KMS-11 (cell line): Measurements from ENCODE around the gene DNAJC12.

Experiments
- H2AFZ ChIP-seq: fragments of 200-600 bp; sonication (generic); 2 replicates; pipeline ENCODE4 v1.6.1; 2016; ENCODE audit warnings: antibody characterized with exemption, mixed run types, low read depth
- H3K27ac ChIP-seq: fragments of 200-600 bp; sonication (generic); 2 replicates; pipeline ENCODE4 v1.6.1; 2016; ENCODE audit warnings: mild to moderate bottlenecking, mixed run types
- H3K27me3 ChIP-seq: fragments of 200-600 bp; sonication (generic); 2 replicates; pipeline ENCODE4 v1.6.1; 2017; ENCODE audit warnings: mild to moderate bottlenecking, low read depth, mixed run types, moderate library complexity; ENCODE audit not compliant: insufficient read depth
- H3K36me3 ChIP-seq: fragments of 200-600 bp; sonication (generic); 2 replicates; pipeline ENCODE4 v1.6.1; 2017; ENCODE audit warnings: mild to moderate bottlenecking, mixed run types; ENCODE audit not compliant: insufficient read depth
- H3K4me1 ChIP-seq: fragments of 200-600 bp; sonication (generic); 2 replicates; pipeline ENCODE4 v1.6.1; 2016; ENCODE audit warnings: mild to moderate bottlenecking, low read depth, mixed run types; ENCODE audit not compliant: poor library complexity, severe bottlenecking
- H3K4me2 ChIP-seq: fragments of 200-600 bp; sonication (generic); 2 replicates; pipeline ENCODE4 v1.7.0; 2016; ENCODE audit warnings: mild to moderate bottlenecking, mixed run types
- H3K4me3 ChIP-seq: fragments of 200-600 bp; sonication (generic); IDR thresholded peaks from 2 replicates; pipeline ENCODE4 v1.6.1; 2017; ENCODE audit warnings: low read depth, low read length, mixed read lengths; ENCODE audit not compliant: insufficient read depth
- H3K79me2 ChIP-seq: fragments of 200-600 bp; sonication (generic); 2 replicates; pipeline ENCODE4 v1.6.1; 2016; ENCODE audit warnings: low read depth, mixed run types; ENCODE audit not compliant: insufficient read depth
- H3K9ac ChIP-seq: fragments of 200-600 bp; sonication (generic); 2 replicates; pipeline ENCODE4 v1.6.1; 2016; ENCODE audit warnings: mild to moderate bottlenecking, mixed run types
- H4K20me1 ChIP-seq: fragments of 200-600 bp; sonication (generic); 2 replicates; pipeline ENCODE4 v1.6.1; 2016; ENCODE audit warnings: mild to moderate bottlenecking, mixed run types; ENCODE audit not compliant: insufficient read depth
- TF ChIP-seq, protein P1 (sequence below): fragments of 200-600 bp; sonication (generic); conservative IDR thresholded peaks from 2 replicates; pipeline ENCODE4 v1.6.1; 2017; ENCODE audit warnings: low read depth, mild to moderate bottlenecking, antibody characterized with exemption, low read length, moderate library complexity, mixed read lengths

The DNAJC12 gene

GRCh38 chr10:67789769-67790168, 48.2 kb downstream of the DNAJC12 start:
- Histone ChIP-seq H4K20me1 (no peaks in the 10 kb centered on the region), H3K4me2 (no peak overlapping the region), H3K27me3 (no peaks in the 10 kb centered on the region), H3K9ac (no peak overlapping the region), H2AFZ (no peak overlapping the region), H3K27ac (no peak overlapping the region), H3K36me3 (no peaks in the 10 kb centered on the region), H3K79me2 (no peaks in the 10 kb centered on the region), H3K4me1 (peaks cover 11% of the 10 kb centered on the region), H3K4me3 (no peak overlapping the region)
- TF ChIP-seq, protein P1, sequence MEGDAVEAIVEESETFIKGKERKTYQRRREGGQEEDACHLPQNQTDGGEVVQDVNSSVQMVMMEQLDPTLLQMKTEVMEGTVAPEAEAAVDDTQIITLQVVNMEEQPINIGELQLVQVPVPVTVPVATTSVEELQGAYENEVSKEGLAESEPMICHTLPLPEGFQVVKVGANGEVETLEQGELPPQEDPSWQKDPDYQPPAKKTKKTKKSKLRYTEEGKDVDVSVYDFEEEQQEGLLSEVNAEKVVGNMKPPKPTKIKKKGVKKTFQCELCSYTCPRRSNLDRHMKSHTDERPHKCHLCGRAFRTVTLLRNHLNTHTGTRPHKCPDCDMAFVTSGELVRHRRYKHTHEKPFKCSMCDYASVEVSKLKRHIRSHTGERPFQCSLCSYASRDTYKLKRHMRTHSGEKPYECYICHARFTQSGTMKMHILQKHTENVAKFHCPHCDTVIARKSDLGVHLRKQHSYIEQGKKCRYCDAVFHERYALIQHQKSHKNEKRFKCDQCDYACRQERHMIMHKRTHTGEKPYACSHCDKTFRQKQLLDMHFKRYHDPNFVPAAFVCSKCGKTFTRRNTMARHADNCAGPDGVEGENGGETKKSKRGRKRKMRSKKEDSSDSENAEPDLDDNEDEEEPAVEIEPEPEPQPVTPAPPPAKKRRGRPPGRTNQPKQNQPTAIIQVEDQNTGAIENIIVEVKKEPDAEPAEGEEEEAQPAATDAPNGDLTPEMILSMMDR: no peak

DNA sequence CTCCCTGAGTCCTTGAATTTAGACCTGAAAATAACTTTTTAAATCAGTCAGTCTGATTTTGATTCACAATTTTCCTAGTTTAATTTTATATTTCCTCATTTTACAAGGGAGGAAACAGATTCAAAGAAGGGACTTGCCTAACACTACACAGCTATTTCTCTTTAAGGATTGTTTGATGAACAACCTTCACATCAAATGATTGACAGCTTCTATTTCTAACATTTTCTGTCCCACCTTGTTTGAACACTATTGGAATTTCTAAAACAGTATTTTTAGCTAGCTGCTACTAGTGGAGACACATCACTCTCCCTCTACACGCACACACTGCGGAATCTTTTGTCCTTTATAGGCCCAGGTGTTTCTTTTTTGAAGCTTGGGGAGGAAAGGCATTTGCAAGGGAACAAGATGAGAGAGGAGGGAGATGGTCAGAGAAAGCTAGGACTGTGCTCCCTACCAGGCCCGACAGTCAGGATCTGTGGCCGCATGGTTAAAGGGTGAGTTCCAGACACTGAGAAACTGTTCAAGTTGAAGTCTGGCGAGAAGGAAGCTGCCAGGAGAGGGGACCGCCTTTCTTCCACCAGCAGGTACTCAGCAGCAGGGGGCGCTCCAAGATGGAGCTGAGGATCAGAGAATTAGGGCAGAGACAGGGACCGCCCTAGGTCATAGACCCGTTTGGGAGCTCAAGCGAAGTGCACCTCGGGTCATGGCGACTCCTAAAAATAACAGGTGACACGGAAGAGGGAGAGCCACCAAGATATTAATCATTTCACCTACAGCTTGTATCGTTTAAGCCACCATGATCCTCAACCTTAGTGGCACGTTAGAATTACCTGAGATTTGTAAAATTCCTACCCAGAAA, 49.7 kb downstream of the DNAJC12 start:
- Histone ChIP-seq H3K79me2 (no peaks in the 10 kb centered on the region), H3K27me3 (no peaks in the 10 kb centered on the region), H2AFZ (no peak overlapping the region), H3K4me2 (no peak overlapping the region), H3K9ac (no peak overlapping the region), H3K36me3 (no peaks in the 10 kb centered on the region), H3K27ac (no peak overlapping the region), H3K4me1 (peaks cover 11% of the 10 kb centered on the region), H4K20me1 (no peaks in the 10 kb centered on the region), H3K4me3 (no peak overlapping the region)
- TF ChIP-seq, protein P1: peak; percentile 61

- H3K9ac ChIP-seq: no peak overlapping the region
- TF ChIP-seq, protein P1: no peak
- no peaks in the 10 kb centered on the region for H3K4me1 ChIP-seq
- H3K79me2 ChIP-seq: no peaks in the 10 kb centered on the region
- no peak overlapping the region for H3K27ac ChIP-seq
- H3K27me3 ChIP-seq: no peaks in the 10 kb centered on the region
- no peak overlapping the region for H3K4me3 ChIP-seq
- no peak overlapping the region for H3K4me2 ChIP-seq
- no peaks in the 10 kb centered on the region for H3K36me3 ChIP-seq
- H4K20me1 ChIP-seq: no peaks in the 10 kb centered on the region
- H2AFZ ChIP-seq: no peak overlapping the region
Observed at GRCh38 chr10:67785098-67785497, 52.9 kb downstream of the DNAJC12 start.

DNA sequence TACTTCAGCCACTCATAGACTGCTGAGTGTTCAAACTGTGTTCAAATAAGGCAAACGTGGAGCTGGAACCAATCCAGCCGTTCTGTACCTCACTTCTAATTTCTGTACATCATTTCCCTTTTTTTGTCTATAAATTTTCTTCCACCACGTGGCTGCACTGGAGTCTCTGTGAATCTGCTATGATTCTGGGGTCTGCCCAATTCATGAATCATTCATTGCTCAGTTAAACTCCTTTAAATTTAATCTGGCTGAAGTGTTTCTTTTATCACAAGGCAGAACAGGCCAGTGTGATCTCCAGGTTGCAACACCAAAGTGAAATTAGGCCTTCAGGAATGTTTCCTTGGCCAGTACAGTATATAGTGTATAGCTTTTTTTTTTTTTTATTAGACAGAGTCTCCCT, 53.5 kb downstream of the DNAJC12 start:
- H2AFZ ChIP-seq: no peak overlapping the region

More for the DNA sequence above, 53.5 kb downstream of the DNAJC12 start:
- Histone ChIP-seq H3K9ac (no peak overlapping the region), H3K4me1 (no peaks in the 10 kb centered on the region), H3K79me2 (no peaks in the 10 kb centered on the region), H3K27ac (no peak overlapping the region), H4K20me1 (no peaks in the 10 kb centered on the region), H3K4me3 (no peak overlapping the region), H3K4me2 (no peak overlapping the region), H3K27me3 (no peaks in the 10 kb centered on the region), H3K36me3 (no peaks in the 10 kb centered on the region)
- TF ChIP-seq, protein P1: no peak
